GM12873 (cell line): ENCODE results near the gene CAMK1D.

Source experiments
- TF ChIP-seq, protein P1 (sequence below): IDR thresholded peaks from 2 replicates; pipeline ENCODE4 v1.5.1; 2012; ENCODE audit warnings: low read depth, mild to moderate bottlenecking, moderate library complexity, low read length, control low read depth; ENCODE audit not compliant: insufficient read depth; ENCODE audit errors: missing control alignments

CAMK1D gene

DNA sequence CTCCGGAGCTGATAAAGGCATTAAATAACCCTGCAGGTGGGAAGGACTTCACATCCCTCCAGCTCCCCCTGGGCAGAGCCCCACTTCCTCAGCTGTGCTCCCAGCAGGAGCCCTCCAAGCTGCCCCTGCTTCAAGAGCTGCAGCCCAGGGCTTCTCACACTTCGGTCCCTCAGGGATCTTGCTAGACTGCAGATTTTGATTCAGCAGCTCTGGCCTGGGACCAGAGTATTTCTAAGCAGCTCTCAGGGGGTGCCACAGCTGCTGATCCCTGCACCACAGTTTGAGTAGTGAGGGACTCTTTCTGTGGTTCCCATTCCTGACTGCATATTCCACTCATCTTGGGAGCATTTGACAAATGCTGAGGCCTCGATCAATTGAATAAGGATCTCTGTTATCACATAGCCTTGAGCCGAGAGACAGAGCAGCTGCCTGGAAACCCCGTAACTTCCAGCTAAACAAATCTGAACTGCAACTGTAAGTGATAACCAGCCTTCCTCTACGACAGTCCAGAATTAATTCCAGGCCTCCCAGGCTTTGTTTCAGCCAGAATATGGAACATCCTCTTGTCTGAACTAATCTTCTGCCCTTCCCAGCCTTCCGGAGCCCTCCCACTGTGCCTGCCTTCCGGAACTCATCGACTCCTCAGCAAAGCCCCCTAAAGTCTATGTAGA, 490.7 kb downstream of the CAMK1D start:
- TF ChIP-seq, protein P1, sequence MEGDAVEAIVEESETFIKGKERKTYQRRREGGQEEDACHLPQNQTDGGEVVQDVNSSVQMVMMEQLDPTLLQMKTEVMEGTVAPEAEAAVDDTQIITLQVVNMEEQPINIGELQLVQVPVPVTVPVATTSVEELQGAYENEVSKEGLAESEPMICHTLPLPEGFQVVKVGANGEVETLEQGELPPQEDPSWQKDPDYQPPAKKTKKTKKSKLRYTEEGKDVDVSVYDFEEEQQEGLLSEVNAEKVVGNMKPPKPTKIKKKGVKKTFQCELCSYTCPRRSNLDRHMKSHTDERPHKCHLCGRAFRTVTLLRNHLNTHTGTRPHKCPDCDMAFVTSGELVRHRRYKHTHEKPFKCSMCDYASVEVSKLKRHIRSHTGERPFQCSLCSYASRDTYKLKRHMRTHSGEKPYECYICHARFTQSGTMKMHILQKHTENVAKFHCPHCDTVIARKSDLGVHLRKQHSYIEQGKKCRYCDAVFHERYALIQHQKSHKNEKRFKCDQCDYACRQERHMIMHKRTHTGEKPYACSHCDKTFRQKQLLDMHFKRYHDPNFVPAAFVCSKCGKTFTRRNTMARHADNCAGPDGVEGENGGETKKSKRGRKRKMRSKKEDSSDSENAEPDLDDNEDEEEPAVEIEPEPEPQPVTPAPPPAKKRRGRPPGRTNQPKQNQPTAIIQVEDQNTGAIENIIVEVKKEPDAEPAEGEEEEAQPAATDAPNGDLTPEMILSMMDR: no peak

DNA sequence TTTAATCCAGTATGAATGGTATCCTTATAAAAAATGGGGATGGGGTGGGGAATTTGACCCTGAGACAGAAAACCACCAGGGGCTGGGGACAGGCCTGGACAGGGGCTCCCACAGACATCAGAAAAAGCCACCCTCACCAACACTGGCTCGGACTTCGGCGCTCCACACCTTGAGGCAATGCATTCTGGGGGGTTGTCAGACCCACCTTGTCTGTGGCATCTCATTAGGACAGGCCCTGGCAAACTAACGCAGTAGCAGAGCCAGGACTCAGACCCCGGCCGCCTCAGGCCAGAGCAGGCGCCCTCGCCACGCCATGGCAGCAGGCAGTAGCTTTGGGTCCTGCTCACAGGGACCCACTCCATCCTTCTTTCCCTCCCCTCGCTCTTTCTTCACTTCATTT, 492.1 kb downstream of the CAMK1D start:
- TF ChIP-seq, protein P1: no peak

GRCh38 chr10:12841826-12842225, 492.5 kb downstream of the CAMK1D start:
- TF ChIP-seq, protein P1: no peak

GRCh38 chr10:12842310-12842709, 493.0 kb downstream of the CAMK1D start:
- TF ChIP-seq, protein P1: no peak

GRCh38 chr10:12843296-12843945, 494.1 kb downstream of the CAMK1D start:
- TF ChIP-seq, protein P1: no peak

GRCh38 chr10:12844811-12845483, 495.6 kb downstream of the CAMK1D start:
- TF ChIP-seq, protein P1: no peak

DNA sequence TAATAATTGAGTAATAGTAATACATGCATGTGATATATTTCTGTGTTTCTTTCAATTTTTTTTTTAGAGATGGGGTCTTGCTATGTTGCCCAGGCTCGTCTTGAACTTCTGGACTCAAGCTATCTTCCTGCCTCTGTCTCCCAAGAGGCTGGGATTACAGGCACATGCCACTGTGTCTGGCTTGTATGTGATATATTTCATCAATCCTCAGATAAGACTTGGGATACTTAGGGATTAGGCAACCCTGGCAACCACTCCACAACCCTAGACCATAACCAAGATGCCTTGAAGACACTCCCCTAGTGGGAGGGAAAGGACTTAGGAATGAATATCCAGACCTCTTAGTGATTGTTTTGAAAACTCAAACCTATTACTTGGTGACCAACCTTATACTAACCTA, 497.4 kb downstream of the CAMK1D start:
- TF ChIP-seq, protein P1: no peak
